Hepatocyte (in vitro differentiated cells): ENCODE measurements around the gene LYPLA2. TPM values are rescaled to one million over a fixed set of nuclear protein-coding genes. Genes with fewer than 3 reads are reported as not detected.

Experiments
- DNase-seq: peaks from one replicate; pipeline ENCODE4 v3.0.0-alpha.2; 2016; ENCODE audit warnings: low spot score
- H2AFZ ChIP-seq: fragments of 200-600 bp; sonication (generic); 2 replicates; pipeline ENCODE4 v1.6.0; 2016; ENCODE audit warnings: antibody characterized with exemption, mild to moderate bottlenecking
- H3K27ac ChIP-seq: fragments of 200-600 bp; sonication (generic); 2 replicates; pipeline ENCODE4 v1.5.1; 2016; ENCODE audit warnings: mild to moderate bottlenecking
- H3K27me3 ChIP-seq: fragments of 200-600 bp; sonication (generic); 2 replicates; pipeline ENCODE4 v1.6.1; 2016
- H3K36me3 ChIP-seq: fragments of 200-600 bp; sonication (generic); replicated peaks from 2 replicates; pipeline ENCODE4 v1.5.1; 2016; ENCODE audit warnings: low read depth; ENCODE audit not compliant: insufficient read depth
- H3K4me1 ChIP-seq: fragments of 200-600 bp; sonication (generic); 2 replicates; pipeline ENCODE4 v1.5.1; 2016; ENCODE audit warnings: mild to moderate bottlenecking, moderate library complexity; ENCODE audit not compliant: insufficient read depth
- H3K4me2 ChIP-seq: fragments of 200-600 bp; sonication (generic); 2 replicates; pipeline ENCODE4 v1.6.0; 2016
- H3K4me3 ChIP-seq: fragments of 200-600 bp; sonication (generic); 2 replicates; pipeline ENCODE4 v1.5.1; 2016; ENCODE audit warnings: mild to moderate bottlenecking
- H3K79me2 ChIP-seq: fragments of 200-600 bp; sonication (generic); 2 replicates; pipeline ENCODE4 v1.6.0; 2017; ENCODE audit warnings: mild to moderate bottlenecking
- H3K9me2 ChIP-seq: fragments of 200-600 bp; sonication (generic); replicated peaks from 2 replicates; pipeline ENCODE4 v1.6.0; 2017; ENCODE audit warnings: mild to moderate bottlenecking; ENCODE audit not compliant: insufficient read depth
- H3K9me3 ChIP-seq: fragments of 200-600 bp; sonication (generic); 2 replicates; pipeline ENCODE4 v1.5.1; 2016; ENCODE audit warnings: low read depth, mild to moderate bottlenecking
- H4K20me1 ChIP-seq: fragments of 200-600 bp; sonication (generic); 2 replicates; pipeline ENCODE4 v1.6.0; 2016; ENCODE audit warnings: mild to moderate bottlenecking; ENCODE audit not compliant: insufficient read depth, poor library complexity, severe bottlenecking
- CTCF ChIP-seq: fragments of 200-600 bp; sonication (generic); IDR thresholded peaks from 2 replicates; pipeline ENCODE4 v1.5.1; 2016; ENCODE audit warnings: antibody characterized with exemption, mild to moderate bottlenecking; ENCODE audit not compliant: poor library complexity
- EZH2 ChIP-seq: fragments of 200-600 bp; sonication (generic); IDR thresholded peaks from 2 replicates; pipeline ENCODE4 v1.6.1; 2016; ENCODE audit warnings: antibody characterized with exemption, mild to moderate bottlenecking, borderline replicate concordance
- EZH2phosphoT487 ChIP-seq: fragments of 200-600 bp; sonication (generic); IDR thresholded peaks from one replicate; pipeline ENCODE4 v1.6.1; 2018; ENCODE audit warnings: antibody characterized with exemption, mild to moderate bottlenecking, low read depth, moderate library complexity; ENCODE audit not compliant: unreplicated experiment, severe bottlenecking
- WGBS: methylation state at CpG from one replicate; pipeline ENCODE4 v1.1.6; 2016; ENCODE audit warnings: low lambda C conversion rate; ENCODE audit errors: missing lambda C conversion rate; 5-methylcytosine and 5-hydroxymethylcytosine counted together
- polyA plus RNA-seq: library from polyadenylated mRNA; unstranded; fragments of >200 nt; fragmentation: Nextera tagmentation; extraction: Ambion mirVana; gene quantifications from 2 replicates; pipeline ENCODE4 v1.2.1, GENCODE V29; 2016
- total RNA-seq: library from RNA; depleted of rRNA; stranded (reverse); fragments of >200 nt; gene quantifications from 2 replicates; pipeline ENCODE4 v1.2.3, GENCODE V29; 2014

Gene LYPLA2
- total and polyA plus RNA-seq, 2 experiments from 2014 or later = 73.2 to 162 TPM

GRCh38 chr1:23836037-23836436 is 45.1 kb downstream of the LYPLA2 start:
- Histone ChIP-seq H3K36me3 (no peaks in the 10 kb centered on the region), H2AFZ (no peak overlapping the region), H3K9me3 (no peaks in the 10 kb centered on the region), H4K20me1 (no peaks in the 10 kb centered on the region), H3K27ac (no peak overlapping the region), H3K4me2 (no peak overlapping the region), H3K4me3 (no peak overlapping the region), H3K9me2 (no peaks in the 10 kb centered on the region), H3K27me3 (peaks cover 9% of the 10 kb centered on the region), H3K79me2 (no peaks in the 10 kb centered on the region), H3K4me1 (no peaks in the 10 kb centered on the region)
- no peak for DNase-seq
- TF ChIP-seq EZH2 = no peak
- TF ChIP-seq CTCF = no peak
- no peak for TF ChIP-seq EZH2phosphoT487
- WGBS = 85% methylated on average over 3 of the region's 3 CpGs

GRCh38 chr1:23837908-23838307 is 47.0 kb downstream of the LYPLA2 start:
- TF ChIP-seq EZH2phosphoT487 (no peak), CTCF (no peak), EZH2 (no peak)
- no peak overlapping the region for H3K4me3 ChIP-seq
- WGBS = 21% methylated on average over 13 of the region's 13 CpGs
- H3K36me3 ChIP-seq = no peaks in the 10 kb centered on the region
- no peaks in the 10 kb centered on the region for H3K9me2 ChIP-seq
- H3K9me3 ChIP-seq = no peaks in the 10 kb centered on the region
- peaks cover 9% of the 10 kb centered on the region for H3K27me3 ChIP-seq
- peak overlapping the region; percentile 82 for H3K4me2 ChIP-seq
- peak; percentile 9 for DNase-seq
- peak overlapping the region; percentile 28 for H2AFZ ChIP-seq
- H3K27ac ChIP-seq = peak overlapping the region; percentile 5
- no peaks in the 10 kb centered on the region for H3K4me1 ChIP-seq
- H4K20me1 ChIP-seq = no peaks in the 10 kb centered on the region
- no peaks in the 10 kb centered on the region for H3K79me2 ChIP-seq

- H3K9me2 ChIP-seq = no peaks in the 10 kb centered on the region
- no peaks in the 10 kb centered on the region for H3K36me3 ChIP-seq
- no peaks in the 10 kb centered on the region for H3K9me3 ChIP-seq
- H3K27me3 ChIP-seq = peaks cover 9% of the 10 kb centered on the region
- H3K4me3 ChIP-seq = peak overlapping the region; percentile 1
- H3K4me2 ChIP-seq = peak overlapping the region; percentile 82
- no peaks in the 10 kb centered on the region for H3K79me2 ChIP-seq
- peak overlapping the region; percentile 48 for H2AFZ ChIP-seq
- H3K27ac ChIP-seq = peak overlapping the region; percentile 5
- TF ChIP-seq CTCF (no peak), EZH2phosphoT487 (no peak), EZH2 (no peak)
- 1% methylated on average over 10 of the region's 21 CpGs for WGBS
- no peaks in the 10 kb centered on the region for H4K20me1 ChIP-seq
- no peaks in the 10 kb centered on the region for H3K4me1 ChIP-seq
- peak; percentile 82 for DNase-seq
These were observed 47.5 kb downstream of the LYPLA2 start for GRCh38 chr1:23838401-23838866.
